IPS-18a (cell line): ENCODE results near the gene PGF.

Experiments used
- H3K27ac ChIP-seq: one replicate; pipeline ENCODE4 v1.5.1; 2013; ENCODE audit warnings: low read length
- H3K27me3 ChIP-seq: one replicate; pipeline ENCODE4 v1.6.1; 2013; ENCODE audit warnings: mild to moderate bottlenecking, low read length; ENCODE audit not compliant: control insufficient read depth, insufficient read depth
- H3K36me3 ChIP-seq: one replicate; pipeline ENCODE4 v1.6.1; 2013; ENCODE audit warnings: low read depth, low read length; ENCODE audit not compliant: control insufficient read depth
- H3K4me1 ChIP-seq: one replicate; pipeline ENCODE4 v1.6.1; 2013; ENCODE audit warnings: low read depth, low read length; ENCODE audit not compliant: control insufficient read depth
- H3K4me3 ChIP-seq: one replicate; pipeline ENCODE4 v1.5.1; 2013; ENCODE audit warnings: low read length
- H3K9ac ChIP-seq: one replicate; pipeline ENCODE4 v1.6.1; 2013; ENCODE audit warnings: mild to moderate bottlenecking, low read length, moderate library complexity
- H3K9me3 ChIP-seq: one replicate; pipeline ENCODE4 v1.6.1; 2013; ENCODE audit warnings: low read depth, low read length; ENCODE audit not compliant: control insufficient read depth

The PGF gene

GRCh38 chr14:74920281-74920680 lies 35.1 kb downstream of the PGF start:
- no peak overlapping the region for H3K4me3 ChIP-seq
- peaks cover 4% of the 10 kb centered on the region for H3K36me3 ChIP-seq
- no peaks in the 10 kb centered on the region for H3K27me3 ChIP-seq
- H3K9ac ChIP-seq, result no peak overlapping the region
- H3K9me3 ChIP-seq, result no peaks in the 10 kb centered on the region
- H3K4me1 ChIP-seq, result no peaks in the 10 kb centered on the region
- no peak overlapping the region for H3K27ac ChIP-seq

DNA sequence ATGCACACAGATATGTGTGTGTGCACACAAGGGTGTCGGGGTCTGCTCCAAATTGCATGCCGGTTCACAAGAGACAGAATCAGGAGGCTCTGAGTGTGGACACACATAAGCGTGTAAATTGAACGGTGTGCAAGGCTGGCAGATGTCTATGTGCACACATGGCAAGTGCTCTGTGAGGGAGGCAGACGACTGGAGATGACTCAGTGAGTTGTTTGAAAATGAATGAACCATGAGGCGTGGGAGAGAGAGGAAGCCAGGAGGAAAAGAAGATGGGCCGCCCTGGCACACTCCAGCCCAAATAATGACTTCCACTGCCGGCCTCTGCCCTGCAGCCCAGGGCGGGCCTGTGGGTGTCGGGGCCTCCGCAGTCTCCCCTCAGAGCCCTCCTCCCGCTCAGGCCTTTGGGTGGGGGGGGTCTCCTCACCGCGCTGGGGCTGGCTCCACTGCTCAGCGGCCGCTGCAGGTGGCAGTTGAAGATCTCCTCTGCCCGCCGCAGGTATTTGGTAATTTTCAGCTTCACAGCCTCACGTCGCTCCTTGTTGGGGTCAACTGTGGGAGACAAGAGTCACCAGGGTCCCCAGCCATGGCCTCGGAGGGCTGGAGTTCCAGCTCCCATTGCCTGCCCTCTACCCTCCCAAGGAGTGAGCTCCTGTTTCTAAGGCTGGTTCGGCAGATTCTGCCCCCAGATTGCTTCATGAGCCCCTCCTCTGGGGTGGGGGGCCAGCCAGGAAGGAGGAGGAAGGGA lies 35.8 kb downstream of the PGF start:
- H3K4me1 ChIP-seq, result no peaks in the 10 kb centered on the region
- no peak overlapping the region for H3K4me3 ChIP-seq
- peaks cover 4% of the 10 kb centered on the region for H3K36me3 ChIP-seq
- H3K27ac ChIP-seq, result no peak overlapping the region
- H3K9me3 ChIP-seq, result no peaks in the 10 kb centered on the region
- no peaks in the 10 kb centered on the region for H3K27me3 ChIP-seq
- no peak overlapping the region for H3K9ac ChIP-seq

DNA sequence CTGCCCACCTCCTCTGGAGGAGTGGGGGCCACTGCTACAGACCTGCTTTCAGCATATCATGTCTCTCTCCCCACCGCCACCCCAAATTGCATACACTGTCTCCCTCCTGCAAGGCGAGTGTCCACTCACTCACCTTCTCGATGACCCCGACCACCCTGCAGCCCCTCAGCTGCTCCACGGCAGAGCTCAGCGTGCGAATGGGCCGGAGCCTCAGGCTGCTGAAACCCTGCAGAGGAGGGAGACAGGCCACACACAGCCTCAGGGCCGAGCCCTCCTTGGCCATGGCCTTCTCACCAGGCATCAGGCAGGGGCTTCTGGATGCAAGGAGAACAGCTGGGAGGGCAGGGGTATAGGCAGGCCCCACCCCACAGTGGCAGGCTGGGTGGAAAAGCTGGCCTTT lies 37.0 kb downstream of the PGF start:
- no peak overlapping the region for H3K9ac ChIP-seq
- H3K4me3 ChIP-seq, result no peak overlapping the region
- H3K27ac ChIP-seq, result no peak overlapping the region
- H3K9me3 ChIP-seq, result no peaks in the 10 kb centered on the region
- H3K27me3 ChIP-seq, result no peaks in the 10 kb centered on the region
- H3K36me3 ChIP-seq, result peaks cover 4% of the 10 kb centered on the region
- no peaks in the 10 kb centered on the region for H3K4me1 ChIP-seq

GRCh38 chr14:74917646-74918081 lies 37.7 kb downstream of the PGF start:
- Histone ChIP-seq H3K27ac (no peak overlapping the region), H3K9ac (no peak overlapping the region), H3K4me3 (no peak overlapping the region), H3K27me3 (no peaks in the 10 kb centered on the region), H3K36me3 (peaks cover 4% of the 10 kb centered on the region), H3K9me3 (no peaks in the 10 kb centered on the region), H3K4me1 (no peaks in the 10 kb centered on the region)

GRCh38 chr14:74917178-74917543 lies 38.2 kb downstream of the PGF start:
- Histone ChIP-seq H3K4me1 (no peaks in the 10 kb centered on the region), H3K9ac (no peak overlapping the region), H3K27ac (no peak overlapping the region), H3K9me3 (no peaks in the 10 kb centered on the region), H3K4me3 (no peak overlapping the region), H3K27me3 (no peaks in the 10 kb centered on the region), H3K36me3 (peaks cover 4% of the 10 kb centered on the region)

GRCh38 chr14:74915826-74916225 lies 39.6 kb downstream of the PGF start:
- H3K4me1 ChIP-seq, result no peaks in the 10 kb centered on the region
- H3K27me3 ChIP-seq, result no peaks in the 10 kb centered on the region
- H3K9ac ChIP-seq, result no peak overlapping the region
- no peak overlapping the region for H3K27ac ChIP-seq
- peaks cover 4% of the 10 kb centered on the region for H3K36me3 ChIP-seq
- H3K4me3 ChIP-seq, result no peak overlapping the region
- H3K9me3 ChIP-seq, result no peaks in the 10 kb centered on the region

DNA sequence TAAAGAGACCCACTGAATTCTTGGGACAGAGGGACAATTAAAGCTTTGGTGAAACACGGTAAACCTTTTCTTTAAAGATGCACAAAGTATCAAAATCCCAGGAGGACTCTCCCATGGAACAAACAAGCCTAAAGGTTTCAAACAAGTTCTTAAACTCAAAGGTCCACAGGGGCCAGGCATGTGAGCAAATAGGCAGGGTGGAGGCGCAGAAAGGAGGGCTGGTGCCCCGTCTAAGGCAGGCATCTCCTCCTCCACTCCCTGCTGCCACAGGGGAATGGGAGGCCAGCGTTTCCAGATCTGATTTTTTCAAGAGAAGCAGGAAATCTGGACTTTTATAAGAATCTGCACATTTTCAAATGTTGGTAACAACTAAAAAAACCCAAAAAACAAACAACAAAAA lies 40.0 kb downstream of the PGF start:
- H3K36me3 ChIP-seq, result peaks cover 4% of the 10 kb centered on the region
- no peak overlapping the region for H3K9ac ChIP-seq
- no peak overlapping the region for H3K27ac ChIP-seq
- H3K27me3 ChIP-seq, result no peaks in the 10 kb centered on the region
- no peaks in the 10 kb centered on the region for H3K9me3 ChIP-seq
- no peaks in the 10 kb centered on the region for H3K4me1 ChIP-seq
- H3K4me3 ChIP-seq, result no peak overlapping the region

DNA sequence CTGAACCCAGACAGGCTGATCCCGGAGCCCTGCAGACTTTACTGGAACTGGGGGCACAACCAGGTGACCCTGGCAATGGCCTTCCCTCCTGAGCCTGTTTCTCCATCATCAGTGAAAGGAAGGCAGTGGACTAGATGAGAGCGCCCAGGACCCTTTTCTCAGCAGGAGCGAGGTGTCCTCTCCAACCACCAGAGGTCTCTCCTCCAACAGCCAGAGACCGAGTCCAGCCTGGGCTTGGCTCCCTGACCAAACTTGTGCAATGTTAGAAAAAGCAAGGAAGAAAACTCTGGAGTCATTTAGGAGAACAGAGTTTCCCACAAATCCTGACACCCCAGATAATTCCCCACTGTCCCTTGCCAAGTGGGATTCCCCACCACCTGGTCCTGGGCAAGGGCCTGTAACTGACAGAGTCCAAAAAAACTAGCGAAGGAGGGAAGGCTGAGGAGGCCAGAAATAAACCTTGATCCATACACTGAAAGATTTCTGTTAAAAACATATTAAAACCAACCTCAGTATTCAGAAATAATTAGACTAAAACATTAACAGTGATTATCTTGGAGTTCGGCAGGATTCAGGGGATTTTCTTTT lies 41.3 kb downstream of the PGF start:
- no peaks in the 10 kb centered on the region for H3K27me3 ChIP-seq
- H3K4me1 ChIP-seq, result no peaks in the 10 kb centered on the region
- no peak overlapping the region for H3K27ac ChIP-seq
- no peaks in the 10 kb centered on the region for H3K36me3 ChIP-seq
- no peak overlapping the region for H3K4me3 ChIP-seq
- H3K9ac ChIP-seq, result no peak overlapping the region
- no peaks in the 10 kb centered on the region for H3K9me3 ChIP-seq

GRCh38 chr14:74913393-74913910 lies 41.9 kb downstream of the PGF start:
- Histone ChIP-seq H3K9ac (no peak overlapping the region), H3K27me3 (no peaks in the 10 kb centered on the region), H3K9me3 (no peaks in the 10 kb centered on the region), H3K36me3 (no peaks in the 10 kb centered on the region), H3K4me3 (no peak overlapping the region), H3K4me1 (no peaks in the 10 kb centered on the region), H3K27ac (no peak overlapping the region)

DNA sequence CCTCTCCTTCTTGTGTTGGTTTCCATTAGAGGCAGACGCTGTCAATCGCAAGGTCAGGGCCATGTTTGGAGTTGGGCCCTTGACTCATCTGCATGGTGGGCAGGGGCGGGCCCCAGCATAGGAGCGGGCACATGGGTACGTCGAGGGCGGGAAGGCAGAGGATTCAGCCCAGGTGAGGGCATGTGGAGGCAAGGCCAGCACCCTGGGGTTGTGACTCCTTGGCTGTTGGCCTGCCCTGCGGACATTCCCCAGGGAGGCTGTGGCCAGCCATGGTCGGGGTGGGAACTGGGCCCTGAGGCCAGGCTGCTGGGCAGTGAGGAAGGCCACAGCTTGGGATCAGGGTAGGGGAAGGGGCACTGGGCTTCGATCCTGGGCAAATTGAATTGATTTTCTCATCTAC lies 42.6 kb downstream of the PGF start:
- Histone ChIP-seq H3K4me3 (no peak overlapping the region), H3K36me3 (no peaks in the 10 kb centered on the region), H3K9ac (no peak overlapping the region), H3K27me3 (no peaks in the 10 kb centered on the region), H3K4me1 (no peaks in the 10 kb centered on the region), H3K27ac (no peak overlapping the region), H3K9me3 (no peaks in the 10 kb centered on the region)

DNA sequence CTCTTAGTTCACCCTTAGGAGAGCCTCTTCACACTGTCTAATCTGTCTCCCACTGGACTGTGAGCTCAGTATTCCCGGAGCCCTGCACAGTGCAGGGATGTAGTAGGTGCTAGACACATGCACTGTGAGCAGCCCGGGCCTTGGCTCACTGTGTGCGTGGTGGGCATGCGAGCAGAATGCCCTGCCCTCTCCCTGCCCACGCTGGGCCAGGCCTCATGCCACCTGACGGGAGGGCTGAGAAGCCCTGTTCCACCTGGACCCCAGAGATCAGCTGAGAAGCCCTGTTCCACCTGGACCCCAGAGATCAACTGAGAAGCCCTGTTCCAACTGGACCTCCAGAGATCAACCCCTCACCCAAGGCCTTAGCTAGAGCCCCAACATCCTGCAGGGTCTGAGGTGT lies 43.3 kb downstream of the PGF start:
- no peak overlapping the region for H3K9ac ChIP-seq
- no peak overlapping the region for H3K27ac ChIP-seq
- H3K4me3 ChIP-seq, result no peak overlapping the region
- H3K36me3 ChIP-seq, result no peaks in the 10 kb centered on the region
- no peaks in the 10 kb centered on the region for H3K4me1 ChIP-seq
- H3K9me3 ChIP-seq, result no peaks in the 10 kb centered on the region
- H3K27me3 ChIP-seq, result no peaks in the 10 kb centered on the region

DNA sequence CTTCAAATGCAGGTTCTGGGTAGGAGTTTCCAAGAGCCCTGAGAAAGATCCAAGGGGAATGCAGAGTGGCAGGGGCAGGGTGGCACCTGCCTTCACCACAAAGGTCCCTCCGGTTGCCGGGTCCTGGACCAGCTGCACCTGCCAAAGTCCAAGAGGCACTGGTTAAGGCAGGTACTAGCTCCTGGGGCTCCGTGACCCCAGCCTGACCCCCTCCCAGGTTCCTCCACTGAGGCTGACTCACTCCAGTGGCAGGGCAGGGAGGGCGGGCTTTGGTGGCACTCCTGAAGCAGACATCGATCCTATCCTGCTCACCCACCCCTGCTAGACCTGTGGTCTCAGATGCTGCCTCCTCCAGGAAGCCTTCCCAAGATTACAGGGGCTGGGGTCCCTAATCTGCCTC lies 43.7 kb downstream of the PGF start:
- H3K36me3 ChIP-seq, result no peaks in the 10 kb centered on the region
- no peak overlapping the region for H3K27ac ChIP-seq
- no peak overlapping the region for H3K4me3 ChIP-seq
- no peak overlapping the region for H3K9ac ChIP-seq
- H3K27me3 ChIP-seq, result no peaks in the 10 kb centered on the region
- H3K9me3 ChIP-seq, result no peaks in the 10 kb centered on the region
- no peaks in the 10 kb centered on the region for H3K4me1 ChIP-seq
